ENCODE results near the gene CIDEA. TPM values are rescaled to one million over a fixed set of nuclear protein-coding genes. Genes with fewer than 3 reads are reported as not detected.
"Not testable (repeated sequence)": the region's sequence is repeated elsewhere in the genome, so short reads cannot be mapped to it uniquely, and the experiment has no call there.

The CIDEA gene
- total RNA-seq, 1 experiment from 2014 or later, result not detected

DNA sequence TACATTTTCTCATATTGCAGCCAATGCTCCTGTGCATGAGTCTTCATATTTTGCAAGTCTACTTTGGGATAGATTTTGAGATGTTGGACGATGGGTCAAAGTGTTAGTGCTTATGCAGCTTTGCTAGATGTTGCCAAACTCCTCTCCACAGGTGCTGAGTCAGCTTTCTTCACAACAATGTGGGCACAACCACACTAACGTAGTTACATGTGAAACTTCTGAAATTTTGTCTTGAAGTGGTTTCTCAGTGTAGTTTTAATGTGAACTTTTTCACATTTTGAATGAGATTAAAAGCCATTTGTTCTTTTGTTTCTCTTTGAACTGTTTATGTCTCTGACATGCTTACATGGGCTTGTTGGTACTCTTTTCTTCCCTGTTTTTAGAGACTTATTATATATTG lies 27.4 kb upstream of the CIDEA start:
- H3K9ac ChIP-seq (ENCODE audit: low read length); H4K20me1 ChIP-seq (ENCODE audit: insufficient read depth, low read depth, low read length); H3K27ac ChIP-seq (ENCODE audit: low read length); H3K36me3 ChIP-seq (ENCODE audit: insufficient read depth, low read length); H3K9me2 ChIP-seq (replicated peaks; ENCODE audit: insufficient read depth, low read length); H3K4me2 ChIP-seq (ENCODE audit: low read depth, low read length, poor library complexity, severe bottlenecking); H3K27me3 ChIP-seq (ENCODE audit: low read length); DNase-seq; H3K4me3 ChIP-seq (ENCODE audit: low read length); H3K9me3 ChIP-seq (ENCODE audit: low read length); H3K4me1 ChIP-seq (ENCODE audit: low read length); H2AFZ ChIP-seq (ENCODE audit: low read length); H3K79me2 ChIP-seq (ENCODE audit: low read length): not testable (repeated sequence)

DNA sequence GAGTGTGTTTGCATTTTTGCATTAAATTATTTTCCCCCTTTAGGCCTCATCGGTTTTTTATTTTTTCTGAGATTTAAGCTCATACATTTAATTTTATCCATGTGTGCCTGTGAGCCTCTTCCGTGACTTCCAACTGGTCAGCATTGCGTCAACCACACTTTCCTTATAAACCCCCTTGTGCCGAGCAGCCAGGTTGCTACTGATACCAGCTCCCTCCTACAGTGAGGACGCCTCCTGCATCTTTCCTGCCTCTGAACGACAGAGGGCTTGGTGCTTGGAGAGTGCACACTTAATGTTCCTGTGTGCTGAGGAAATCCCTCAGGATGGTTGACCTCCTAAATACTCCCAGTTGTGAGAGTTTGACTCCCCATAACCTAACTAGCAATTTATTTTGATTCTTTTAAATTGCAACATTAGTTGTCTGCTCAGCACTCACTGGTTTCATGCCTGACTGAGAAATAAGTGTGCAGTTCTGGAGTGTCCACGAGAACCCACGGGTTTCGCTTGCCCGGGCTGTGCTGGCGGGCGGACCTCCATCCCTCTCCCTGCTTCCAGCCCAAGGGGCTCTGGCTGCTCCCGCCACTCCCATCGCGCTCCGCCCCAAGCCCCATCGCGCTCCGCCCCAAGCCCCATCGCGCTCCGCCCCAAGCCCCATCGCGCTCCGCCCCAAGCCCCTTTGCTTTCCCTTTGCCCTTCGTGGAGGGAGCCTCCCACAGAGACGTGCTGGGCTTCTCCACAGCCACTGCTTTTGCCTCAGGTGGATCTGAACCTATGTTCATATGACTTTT lies 26.6 kb upstream of the CIDEA start:
- H3K27me3 ChIP-seq (ENCODE audit: low read length); H3K4me3 ChIP-seq (ENCODE audit: low read length); H3K4me1 ChIP-seq (ENCODE audit: low read length); H3K4me2 ChIP-seq (ENCODE audit: low read depth, low read length, poor library complexity, severe bottlenecking); DNase-seq; H4K20me1 ChIP-seq (ENCODE audit: insufficient read depth, low read depth, low read length); H3K9me3 ChIP-seq (ENCODE audit: low read length); H2AFZ ChIP-seq (ENCODE audit: low read length); H3K79me2 ChIP-seq (ENCODE audit: low read length); H3K36me3 ChIP-seq (ENCODE audit: insufficient read depth, low read length); H3K27ac ChIP-seq (ENCODE audit: low read length); H3K9ac ChIP-seq (ENCODE audit: low read length); H3K9me2 ChIP-seq (replicated peaks; ENCODE audit: insufficient read depth, low read length): not testable (repeated sequence)

DNA sequence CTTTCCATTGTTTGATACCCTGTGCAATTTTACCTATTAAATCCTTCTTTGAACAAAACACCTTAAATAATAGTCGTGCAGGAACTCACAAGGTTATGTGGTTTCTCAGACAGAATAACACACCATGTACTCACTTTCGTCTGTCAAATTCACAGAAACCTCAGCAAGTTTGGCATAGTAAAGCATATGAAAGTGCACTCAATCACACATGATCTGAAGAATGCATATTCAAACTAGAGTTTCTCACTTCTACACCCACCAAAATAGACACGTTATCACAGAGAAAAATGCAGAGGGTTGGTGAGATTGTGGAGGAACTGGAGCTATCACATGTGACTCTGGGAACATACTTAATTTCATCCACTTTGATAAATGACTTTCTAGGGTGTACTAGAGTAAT lies 25.9 kb upstream of the CIDEA start:
- H3K9me3 ChIP-seq (ENCODE audit: low read length); H3K36me3 ChIP-seq (ENCODE audit: insufficient read depth, low read length); H3K27ac ChIP-seq (ENCODE audit: low read length); H3K4me1 ChIP-seq (ENCODE audit: low read length); H3K4me2 ChIP-seq (ENCODE audit: low read depth, low read length, poor library complexity, severe bottlenecking); DNase-seq; H3K9ac ChIP-seq (ENCODE audit: low read length); H3K4me3 ChIP-seq (ENCODE audit: low read length); H3K79me2 ChIP-seq (ENCODE audit: low read length); H3K9me2 ChIP-seq (replicated peaks; ENCODE audit: insufficient read depth, low read length); H2AFZ ChIP-seq (ENCODE audit: low read length); H3K27me3 ChIP-seq (ENCODE audit: low read length); H4K20me1 ChIP-seq (ENCODE audit: insufficient read depth, low read depth, low read length): not testable (repeated sequence)

DNA sequence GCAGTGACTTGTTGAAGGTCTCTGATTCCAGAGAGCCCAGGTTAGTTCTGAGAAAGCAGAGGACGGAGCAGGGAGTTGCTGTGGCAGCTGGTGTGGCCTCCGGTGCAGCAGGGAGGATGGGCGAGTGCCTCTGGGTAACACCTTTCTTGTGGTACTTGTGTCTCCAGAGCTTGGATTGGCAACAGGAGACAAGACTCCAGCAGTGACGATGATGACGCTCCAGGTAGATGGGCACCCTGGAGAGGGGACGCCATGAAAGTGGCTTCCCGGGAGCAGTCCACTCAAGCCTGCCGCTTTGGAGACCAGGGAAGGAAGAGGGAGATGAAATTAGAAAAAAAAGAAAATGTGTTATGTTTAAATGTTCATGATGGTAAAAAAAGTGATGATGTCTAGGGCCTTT lies 23.6 kb upstream of the CIDEA start:
- H3K9me3 ChIP-seq (ENCODE audit: low read length); H3K4me3 ChIP-seq (ENCODE audit: low read length); H3K79me2 ChIP-seq (ENCODE audit: low read length); H3K36me3 ChIP-seq (ENCODE audit: insufficient read depth, low read length); H3K9ac ChIP-seq (ENCODE audit: low read length); H4K20me1 ChIP-seq (ENCODE audit: insufficient read depth, low read depth, low read length); H3K4me2 ChIP-seq (ENCODE audit: low read depth, low read length, poor library complexity, severe bottlenecking); H3K27ac ChIP-seq (ENCODE audit: low read length); DNase-seq; H3K27me3 ChIP-seq (ENCODE audit: low read length); H2AFZ ChIP-seq (ENCODE audit: low read length); H3K9me2 ChIP-seq (replicated peaks; ENCODE audit: insufficient read depth, low read length); H3K4me1 ChIP-seq (ENCODE audit: low read length): not testable (repeated sequence)

DNA sequence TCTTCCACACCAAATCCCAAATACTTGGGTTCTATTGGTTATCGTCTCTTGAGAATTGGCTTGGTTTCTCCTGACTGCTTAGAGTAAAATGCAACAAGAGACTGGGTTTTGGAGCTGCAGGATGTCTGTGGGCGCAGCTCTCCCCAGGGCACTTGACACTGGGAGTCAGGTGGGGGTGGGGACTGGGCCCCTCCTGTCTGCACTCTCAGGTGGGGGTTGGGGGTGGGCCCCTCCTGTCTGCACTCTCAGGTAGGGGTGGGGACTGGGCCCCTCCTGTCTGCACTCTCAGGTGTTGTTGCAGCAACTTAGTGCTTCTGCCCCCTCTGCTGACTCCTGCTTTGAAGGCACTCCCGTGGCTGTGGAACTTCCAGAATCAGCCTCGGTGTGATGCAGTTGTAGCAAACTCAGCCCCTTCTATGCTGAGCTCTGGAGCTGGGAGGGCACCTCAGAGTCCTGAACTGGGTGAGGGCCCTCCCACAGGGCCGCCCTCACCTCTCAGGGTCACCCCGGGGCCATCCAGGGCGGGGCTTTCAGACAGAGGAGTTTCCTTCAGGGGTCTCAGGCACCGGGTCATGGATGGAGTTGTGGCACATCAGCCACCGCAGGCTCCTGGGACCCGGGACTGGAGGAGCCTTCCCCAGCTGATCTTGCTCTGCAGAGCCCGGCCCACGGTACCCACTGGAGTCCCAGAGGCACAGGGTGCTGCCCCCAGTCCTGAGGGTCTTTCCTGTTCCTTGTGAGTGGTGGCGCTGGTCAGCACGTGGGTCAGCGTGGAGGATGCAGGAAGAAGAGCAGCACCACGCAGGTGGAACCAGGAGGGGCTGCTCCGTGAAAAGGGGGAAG lies 22.9 kb upstream of the CIDEA start:
- no peak for DNase-seq

DNA sequence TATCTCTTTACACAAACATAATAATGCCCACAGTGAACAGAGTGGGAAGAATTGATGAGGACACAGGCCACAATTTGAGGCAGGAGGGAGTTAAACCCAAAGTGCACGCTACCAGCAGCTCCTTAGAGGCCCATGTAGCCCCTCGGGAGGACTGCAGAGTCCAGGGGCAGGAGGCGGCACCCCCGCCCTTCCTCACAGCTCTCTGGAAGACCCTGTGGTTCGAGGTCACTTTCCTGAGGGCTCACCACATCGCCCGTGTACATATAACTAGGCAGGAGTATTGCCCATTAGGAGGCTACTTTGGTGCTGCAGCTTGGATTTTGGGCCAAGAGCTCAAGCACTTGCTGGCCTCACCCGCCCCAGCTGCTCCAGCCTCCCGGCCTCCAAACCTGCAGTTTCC lies 22.2 kb upstream of the CIDEA start:
- Histone ChIP-seq H3K9me3 (ENCODE audit: low read length) (no peaks in the 10 kb centered on the region), H3K9me2 (replicated peaks; ENCODE audit: insufficient read depth, low read length) (no peaks in the 10 kb centered on the region), H4K20me1 (ENCODE audit: insufficient read depth, low read depth, low read length) (no peaks in the 10 kb centered on the region), H3K4me1 (ENCODE audit: low read length) (peaks cover 7% of the 10 kb centered on the region), H3K9ac (ENCODE audit: low read length) (no peak overlapping the region), H3K79me2 (ENCODE audit: low read length) (no peaks in the 10 kb centered on the region), H3K4me2 (ENCODE audit: low read depth, low read length, poor library complexity, severe bottlenecking) (no peak overlapping the region), H3K27me3 (ENCODE audit: low read length) (no peaks in the 10 kb centered on the region), H3K4me3 (ENCODE audit: low read length) (no peak overlapping the region), H3K27ac (ENCODE audit: low read length) (no peak overlapping the region), H3K36me3 (ENCODE audit: insufficient read depth, low read length) (no peaks in the 10 kb centered on the region), H2AFZ (ENCODE audit: low read length) (no peak overlapping the region)
- DNase-seq, result no peak

More for the DNA sequence above, 22.9 kb upstream of the CIDEA start:
- H3K9me2 ChIP-seq (replicated peaks; ENCODE audit: insufficient read depth, low read length), result no peaks in the 10 kb centered on the region
- H3K27me3 ChIP-seq (ENCODE audit: low read length), result no peaks in the 10 kb centered on the region
- no peaks in the 10 kb centered on the region; the same call in 1 of the 2 replicates for H3K4me1 ChIP-seq (ENCODE audit: low read length)
- H3K4me2 ChIP-seq (ENCODE audit: low read depth, low read length, poor library complexity, severe bottlenecking), result no peak overlapping the region
- no peaks in the 10 kb centered on the region for H4K20me1 ChIP-seq (ENCODE audit: insufficient read depth, low read depth, low read length)
- no peaks in the 10 kb centered on the region for H3K79me2 ChIP-seq (ENCODE audit: low read length)
- H2AFZ ChIP-seq (ENCODE audit: low read length), result no peak overlapping the region
- no peak overlapping the region for H3K27ac ChIP-seq (ENCODE audit: low read length)
- H3K9ac ChIP-seq (ENCODE audit: low read length), result no peak overlapping the region
- no peak overlapping the region for H3K4me3 ChIP-seq (ENCODE audit: low read length)
- H3K36me3 ChIP-seq (ENCODE audit: insufficient read depth, low read length), result no peaks in the 10 kb centered on the region
- H3K9me3 ChIP-seq (ENCODE audit: low read length), result no peaks in the 10 kb centered on the region

DNA sequence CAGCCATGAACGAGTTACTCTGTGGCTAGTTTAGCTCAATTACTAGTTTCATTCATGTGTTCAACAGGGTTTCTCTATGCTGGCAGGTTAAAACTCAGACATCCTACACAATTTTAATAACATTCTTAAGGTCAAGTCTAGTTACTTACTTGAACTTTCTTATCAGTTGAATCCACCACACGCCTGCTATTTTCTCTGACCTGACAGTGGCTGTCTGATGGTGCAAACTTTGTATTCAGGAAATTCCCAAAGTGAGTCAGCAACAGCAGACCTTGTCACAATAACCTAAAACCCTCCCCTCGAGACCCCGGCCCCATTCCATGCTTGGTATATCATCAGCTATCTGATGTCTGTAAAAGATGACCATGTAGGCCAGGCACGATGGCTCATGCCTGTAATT lies 20.8 kb upstream of the CIDEA start:
- no peak overlapping the region for H2AFZ ChIP-seq (ENCODE audit: low read length)
- no peaks in the 10 kb centered on the region for H3K9me3 ChIP-seq (ENCODE audit: low read length)

DNA sequence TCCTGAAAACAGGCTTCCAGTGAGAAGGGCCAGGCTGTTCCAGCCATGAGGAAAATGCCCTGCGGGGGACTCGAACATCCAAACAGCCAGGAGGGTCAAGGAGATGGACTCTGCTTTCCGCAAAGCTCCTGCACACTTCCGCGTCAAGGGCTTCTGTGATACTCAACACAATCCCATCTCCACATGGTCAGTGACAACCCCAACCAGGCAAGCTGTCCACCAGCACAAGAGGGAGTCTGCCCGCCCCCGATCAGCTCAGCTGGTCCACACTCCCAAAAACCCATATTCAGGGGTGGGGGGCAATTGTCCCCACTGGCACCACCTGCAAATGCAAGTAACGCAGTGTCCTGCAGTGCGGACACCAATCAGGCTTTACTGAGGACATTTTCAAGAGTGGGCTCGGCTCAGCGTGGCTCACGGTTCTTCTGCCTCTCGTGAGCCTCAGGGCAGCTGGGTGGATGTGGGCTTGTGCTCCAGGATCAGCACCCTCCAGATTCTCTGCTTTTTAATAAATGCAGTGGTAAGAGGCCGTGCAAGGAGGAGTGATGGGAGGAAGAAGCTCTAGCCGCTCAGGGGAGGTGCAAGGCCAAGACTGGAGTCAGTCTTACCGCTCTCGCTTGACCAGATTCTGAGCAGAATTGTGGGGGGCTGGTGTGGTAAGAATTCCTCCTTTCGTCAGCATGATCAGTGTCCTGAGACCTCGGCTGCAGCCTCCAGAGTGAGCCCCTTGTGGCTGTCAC lies 19.5 kb upstream of the CIDEA start:
- DNase-seq, result no peak
- H3K9ac ChIP-seq (ENCODE audit: low read length), result no peak overlapping the region

More for the DNA sequence above, 20.8 kb upstream of the CIDEA start:
- Histone ChIP-seq H3K9me2 (replicated peaks; ENCODE audit: insufficient read depth, low read length) (no peaks in the 10 kb centered on the region), H3K4me1 (ENCODE audit: low read length) (peaks cover 7% of the 10 kb centered on the region), H3K27me3 (ENCODE audit: low read length) (no peaks in the 10 kb centered on the region), H4K20me1 (ENCODE audit: insufficient read depth, low read depth, low read length) (no peaks in the 10 kb centered on the region), H3K4me2 (ENCODE audit: low read depth, low read length, poor library complexity, severe bottlenecking) (no peak overlapping the region), H3K9ac (ENCODE audit: low read length) (no peak overlapping the region), H3K27ac (ENCODE audit: low read length) (no peak overlapping the region), H3K4me3 (ENCODE audit: low read length) (no peak overlapping the region), H3K36me3 (ENCODE audit: insufficient read depth, low read length) (no peaks in the 10 kb centered on the region), H3K79me2 (ENCODE audit: low read length) (no peaks in the 10 kb centered on the region)
- no peak for DNase-seq

More for the DNA sequence above, 19.5 kb upstream of the CIDEA start:
- H3K27ac ChIP-seq (ENCODE audit: low read length), result no peak overlapping the region
- H3K9me3 ChIP-seq (ENCODE audit: low read length), result no peaks in the 10 kb centered on the region
- no peaks in the 10 kb centered on the region for H3K36me3 ChIP-seq (ENCODE audit: insufficient read depth, low read length)
- H2AFZ ChIP-seq (ENCODE audit: low read length), result no peak overlapping the region
- no peaks in the 10 kb centered on the region for H3K9me2 ChIP-seq (replicated peaks; ENCODE audit: insufficient read depth, low read length)
- H3K79me2 ChIP-seq (ENCODE audit: low read length), result no peaks in the 10 kb centered on the region
- no peak overlapping the region for H3K4me2 ChIP-seq (ENCODE audit: low read depth, low read length, poor library complexity, severe bottlenecking)
- no peaks in the 10 kb centered on the region for H3K27me3 ChIP-seq (ENCODE audit: low read length)
- no peak overlapping the region for H3K4me3 ChIP-seq (ENCODE audit: low read length)
- H4K20me1 ChIP-seq (ENCODE audit: insufficient read depth, low read depth, low read length), result no peaks in the 10 kb centered on the region
- H3K4me1 ChIP-seq (ENCODE audit: low read length), result peaks cover 7% of the 10 kb centered on the region
